HCT116 (cell line): Measurements from ENCODE around the gene LIMA1. TPM values are rescaled to one million over a fixed set of nuclear protein-coding genes. Genes with fewer than 3 reads are reported as not detected.

Experiments used
- ATAC-seq: fragments of 200-7000 bp; cut with Tn5 transposase; 2 replicates; pipeline ENCODE4 v1.9.1; 2020; ENCODE audit warnings: mild to moderate bottlenecking, moderate library complexity
- BruUV-seq: library from RNA; stranded (reverse); fragments of 400-500 nt; replicated peaks from 2 replicates; lab custom pipeline; 2021; lab: Mats Ljungman, UMichigan
- CTCF ChIA-PET: fragments of 300-600 bp; sonication (Branson Sonifier 250); formaldehyde crosslinking; loops from one replicate; lab custom pipeline; 2021; ENCODE audit warnings: antibody characterized with exemption; lab: Charles Lee
- POLR2A ChIA-PET: fragments of 300-600, 350-600 bp; sonication (Branson Sonifier 250); formaldehyde crosslinking; loops from one replicate; lab custom pipeline; 2021; ENCODE audit warnings: antibody characterized with exemption; lab: Charles Lee
- RAD21 ChIA-PET, 2 experiments: fragments of 300-600 bp; sonication (Branson Sonifier 250); formaldehyde crosslinking; loops; one replicate each; lab custom pipeline; 2023; ENCODE audit warnings: low total read pairs in 2 of 2; ENCODE audit not compliant: uncharacterized antibody in 2 of 2, unreplicated experiment in 2 of 2, low non-redundant PET in 1 of 2; lab: Charles Lee
- DNase-seq: peaks from one replicate; pipeline ENCODE4 v3.0.0-alpha.2; 2010; ENCODE audit warnings: low read depth, low spot score
- H2AFZ ChIP-seq: fragments of 200-600 bp; shearing (Covaris generic), sonication (generic); 2 replicates; pipeline ENCODE4 v1.6.1; 2017; ENCODE audit warnings: low read depth, mixed run types, mixed read lengths, antibody characterized with exemption, low read length; ENCODE audit not compliant: poor library complexity, severe bottlenecking
- H3K27ac ChIP-seq: 2 replicates; pipeline ENCODE4 v1.5.1; 2012; ENCODE audit warnings: low read depth, low read length
- H3K27me3 ChIP-seq: fragments of 200-600 bp; sonication (generic); 2 replicates; pipeline ENCODE4 v1.6.1; 2016; ENCODE audit warnings: mixed run types, low read length, mixed read lengths; ENCODE audit not compliant: insufficient read depth
- H3K36me3 ChIP-seq, 2 experiments: fragments of 200-500 bp in 1 of 2; fragments of 200-600 bp in 1 of 2; sonication (Bioruptor generic) in 1 of 2; sonication (generic) in 1 of 2; 2 replicates each; pipeline versions ENCODE4 v1.5.1 to v1.6.1; 2014 to 2016; ENCODE audit warnings: low read length in 2 of 2, inconsistent platforms in 1 of 2, mixed read lengths in 1 of 2, mixed run types in 1 of 2; ENCODE audit not compliant: insufficient read depth in 2 of 2, control insufficient read depth in 1 of 2
- H3K4me1 ChIP-seq, 2 experiments: fragments of 200-600 bp in 1 of 2; sonication (generic) in 1 of 2; 2 replicates each; pipeline versions ENCODE4 v1.5.1 to v1.6.1; 2012 to 2017; ENCODE audit warnings: low read length in 2 of 2, inconsistent platforms in 1 of 2, mild to moderate bottlenecking in 1 of 2, mixed read lengths in 1 of 2, mixed run types in 1 of 2, moderate library complexity in 1 of 2; ENCODE audit not compliant: insufficient read depth in 2 of 2, control insufficient read depth in 1 of 2
- H3K4me2 ChIP-seq: fragments of 200-600 bp; sonication (generic); 2 replicates; pipeline ENCODE4 v1.6.1; 2017; ENCODE audit warnings: mixed run types, low read length, mixed read lengths
- H3K4me3 ChIP-seq, 2 experiments: fragments of 200-600 bp in 1 of 2; sonication (generic) in 1 of 2; replicated peaks in 1 of 2; 2 replicates each; pipeline ENCODE4 v1.5.1; 2011 to 2016; ENCODE audit warnings: low read length in 2 of 2, control low read depth in 1 of 2, low read depth in 1 of 2, mild to moderate bottlenecking in 1 of 2, mixed read lengths in 1 of 2, mixed run types in 1 of 2
- H3K79me2 ChIP-seq: fragments of 200-600 bp; sonication (generic); 2 replicates; pipeline ENCODE4 v1.6.1; 2017; ENCODE audit warnings: mild to moderate bottlenecking, mixed run types, low read length, moderate library complexity, mixed read lengths; ENCODE audit not compliant: insufficient read depth
- H3K9ac ChIP-seq: fragments of 200-600 bp; sonication (generic); 2 replicates; pipeline ENCODE4 v1.6.1; 2016; ENCODE audit warnings: low read length, mixed read lengths
- H3K9me2 ChIP-seq: fragments of 200-600 bp; sonication (generic), shearing (Covaris generic); 2 replicates; pipeline ENCODE4 v1.6.1; 2017; ENCODE audit warnings: mixed run types, mild to moderate bottlenecking, moderate library complexity; ENCODE audit not compliant: insufficient read depth
- H3K9me3 ChIP-seq, 2 experiments: fragments of 200-500 bp in 1 of 2; fragments of 200-600 bp in 1 of 2; sonication (Bioruptor generic) in 1 of 2; sonication (generic) in 1 of 2; 2 replicates each; pipeline ENCODE4 v1.6.1; 2014 to 2017; ENCODE audit warnings: low read length in 2 of 2, mixed read lengths in 2 of 2, inconsistent platforms in 1 of 2, low read depth in 1 of 2, mild to moderate bottlenecking in 1 of 2, mixed run types in 1 of 2, moderate library complexity in 1 of 2; ENCODE audit not compliant: control insufficient read depth in 1 of 2, insufficient read depth in 1 of 2
- H4K20me1 ChIP-seq: fragments of 200-600 bp; sonication (generic), shearing (Covaris generic); 2 replicates; pipeline ENCODE4 v1.6.1; 2017; ENCODE audit warnings: mixed run types, mild to moderate bottlenecking, moderate library complexity; ENCODE audit not compliant: insufficient read depth
- CEBPB ChIP-seq: IDR thresholded peaks from 2 replicates; pipeline ENCODE4 v1.6.1; 2012; ENCODE audit warnings: low read depth
- JUND ChIP-seq: IDR thresholded peaks from 2 replicates; pipeline ENCODE4 v1.6.1; 2012
- RAD21 ChIP-seq: IDR thresholded peaks from 2 replicates; pipeline ENCODE4 v1.6.1; 2012; ENCODE audit warnings: low read depth, mild to moderate bottlenecking
- SIN3A ChIP-seq: IDR thresholded peaks from 2 replicates; pipeline ENCODE4 v1.6.1; 2012; ENCODE audit warnings: low read depth
- YY1 ChIP-seq: IDR thresholded peaks from 2 replicates; pipeline ENCODE4 v1.6.1; 2011; ENCODE audit warnings: low read length, low read depth, moderate library complexity, mild to moderate bottlenecking; ENCODE audit not compliant: insufficient replicate concordance; ENCODE audit errors: extremely low read depth
- ZBTB33 ChIP-seq: IDR thresholded peaks from 2 replicates; pipeline ENCODE4 v1.6.1; 2011; ENCODE audit warnings: mild to moderate bottlenecking, low read length, moderate library complexity; ENCODE audit not compliant: insufficient replicate concordance; ENCODE audit errors: extremely low read depth
- intact Hi-C: fragments of 100-400 bp; cut with micrococcal nuclease; formaldehyde crosslinking; loops from 2 replicates; pipeline ENCODE4 v1.10.0; 2022
- total RNA-seq: library from RNA; stranded (reverse); gene quantifications from one replicate; pipeline ENCODE4 v1.2.1, GENCODE V29; 2021; ENCODE audit not compliant: unreplicated experiment
- TF ChIP-seq, protein P1 (sequence below), 3 experiments: fragments of 200-600 bp in 1 of 3; sonication (generic) in 1 of 3; IDR thresholded peaks in 2 of 3; conservative IDR thresholded peaks in 1 of 3; 2 replicates each; pipeline ENCODE4 v1.5.1; 2012 to 2017; ENCODE audit warnings: low read depth in 2 of 3, low read length in 2 of 3, antibody characterized with exemption in 1 of 3, borderline replicate concordance in 1 of 3, control low read depth in 1 of 3, mild to moderate bottlenecking in 1 of 3, mixed read lengths in 1 of 3, mixed run types in 1 of 3, moderate library complexity in 1 of 3; ENCODE audit not compliant: insufficient read depth in 1 of 3

Gene LIMA1
- total RNA-seq, 1 experiment from 2014 or later: 79.6 TPM

GRCh38 chr12:50200552-50201273 is 82.6 kb downstream of the LIMA1 start (continued):
- TF ChIP-seq ZBTB33 (no peak), YY1 (no peak), RAD21 (no peak), CEBPB (no peak)

- Histone ChIP-seq H3K9ac (no peak overlapping the region), H3K9me3 (no peaks in the 10 kb centered on the region), H3K4me3 (no peak overlapping the region), H3K27ac (no peak overlapping the region), H3K4me1 (peaks cover 28 to 36% of the 10 kb centered on the region in 2 experiments), H3K9me2 (no peaks in the 10 kb centered on the region), H3K27me3 (no peaks in the 10 kb centered on the region), H3K36me3 (peaks cover 4 to 13% of the 10 kb centered on the region in 2 experiments; a peak in 3 of 4 replicates), H2AFZ (no peak overlapping the region), H3K4me2 (no peak overlapping the region), H3K79me2 (peaks cover 6% of the 10 kb centered on the region), H4K20me1 (no peaks in the 10 kb centered on the region)
- DNase-seq: no peak
- CTCF ChIA-PET: no interaction called here
- intact Hi-C loops: no loop called here
- RAD21 ChIA-PET: no interaction called here
- no peak for TF ChIP-seq SIN3A
- TF ChIP-seq, protein P1, sequence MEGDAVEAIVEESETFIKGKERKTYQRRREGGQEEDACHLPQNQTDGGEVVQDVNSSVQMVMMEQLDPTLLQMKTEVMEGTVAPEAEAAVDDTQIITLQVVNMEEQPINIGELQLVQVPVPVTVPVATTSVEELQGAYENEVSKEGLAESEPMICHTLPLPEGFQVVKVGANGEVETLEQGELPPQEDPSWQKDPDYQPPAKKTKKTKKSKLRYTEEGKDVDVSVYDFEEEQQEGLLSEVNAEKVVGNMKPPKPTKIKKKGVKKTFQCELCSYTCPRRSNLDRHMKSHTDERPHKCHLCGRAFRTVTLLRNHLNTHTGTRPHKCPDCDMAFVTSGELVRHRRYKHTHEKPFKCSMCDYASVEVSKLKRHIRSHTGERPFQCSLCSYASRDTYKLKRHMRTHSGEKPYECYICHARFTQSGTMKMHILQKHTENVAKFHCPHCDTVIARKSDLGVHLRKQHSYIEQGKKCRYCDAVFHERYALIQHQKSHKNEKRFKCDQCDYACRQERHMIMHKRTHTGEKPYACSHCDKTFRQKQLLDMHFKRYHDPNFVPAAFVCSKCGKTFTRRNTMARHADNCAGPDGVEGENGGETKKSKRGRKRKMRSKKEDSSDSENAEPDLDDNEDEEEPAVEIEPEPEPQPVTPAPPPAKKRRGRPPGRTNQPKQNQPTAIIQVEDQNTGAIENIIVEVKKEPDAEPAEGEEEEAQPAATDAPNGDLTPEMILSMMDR (IDR thresholded peaks at IDR 0.05 in 2 of 3, conservative IDR thresholded peaks at IDR 0.05 in 1 of 3; ENCODE audit: borderline replicate concordance in 1 of 3, insufficient read depth in 1 of 3, low read depth in 2 of 3, low read length in 2 of 3): no peak
- no peak for TF ChIP-seq JUND
- POLR2A ChIA-PET: no interaction called here
- no TSS peak for BruUV-seq
- no peak for ATAC-seq
Observed at GRCh38 chr12:50198829-50199228, 84.5 kb downstream of the LIMA1 start.
